Parathyroid adenoma (tissue), 2 donors: ENCODE data around the gene SPTLC2.

Source experiments
- H2AFZ ChIP-seq: fragments of 300-600 bp; sonication (generic); one replicate; pipeline ENCODE4 v1.7.0; 2017; ENCODE audit warnings: antibody characterized with exemption, mild to moderate bottlenecking
- H3K27ac ChIP-seq: fragments of 300-600 bp; sonication (generic); one replicate; pipeline ENCODE4 v1.7.0; 2017
- H3K27me3 ChIP-seq: fragments of 300-600 bp; sonication (generic); one replicate; pipeline ENCODE4 v1.7.0; 2017; ENCODE audit warnings: low read length; ENCODE audit not compliant: control insufficient read depth, insufficient read depth
- H3K36me3 ChIP-seq: fragments of 300-600 bp; sonication (generic); one replicate; pipeline ENCODE4 v1.7.0; 2017; ENCODE audit warnings: low read length; ENCODE audit not compliant: control insufficient read depth, insufficient read depth
- H3K4me1 ChIP-seq: fragments of 300-600 bp; sonication (generic); one replicate; pipeline ENCODE4 v1.7.0; 2017; ENCODE audit warnings: control low read depth
- H3K4me2 ChIP-seq: fragments of 300-600 bp; sonication (generic); one replicate; pipeline ENCODE4 v1.7.0; 2017; ENCODE audit warnings: low read length
- H3K4me3 ChIP-seq: fragments of 300-600 bp; sonication (generic); one replicate; pipeline ENCODE4 v1.7.0; 2017; ENCODE audit warnings: low read depth, low read length
- H3K79me2 ChIP-seq: fragments of 300-600 bp; sonication (generic); one replicate; pipeline ENCODE4 v1.7.0; 2017; ENCODE audit warnings: control low read depth
- H3K9ac ChIP-seq: fragments of 300-600 bp; sonication (generic); one replicate; pipeline ENCODE4 v1.7.0; 2017; ENCODE audit warnings: mild to moderate bottlenecking
- H3K9me3 ChIP-seq: fragments of 300-600 bp; sonication (generic); one replicate; pipeline ENCODE4 v1.7.0; 2017; ENCODE audit warnings: low read length; ENCODE audit not compliant: control insufficient read depth
- CTCF ChIP-seq: fragments of 300-600 bp; sonication (generic); IDR thresholded peaks from one replicate; pipeline ENCODE4 v1.7.0; 2017; ENCODE audit warnings: antibody characterized with exemption, mild to moderate bottlenecking
- donor health status: primary hyperparathyroidism.

SPTLC2 gene

GRCh38 chr14:77603031-77603430 lies 13.4 kb downstream of the SPTLC2 start:
- Histone ChIP-seq H3K4me2 (no peak overlapping the region), H3K27me3 (no peaks in the 10 kb centered on the region), H3K27ac (no peak overlapping the region), H3K4me3 (no peak overlapping the region), H3K36me3 (no peaks in the 10 kb centered on the region), H2AFZ (no peak overlapping the region), H3K9me3 (no peaks in the 10 kb centered on the region), H3K79me2 (peaks cover 23% of the 10 kb centered on the region), H3K9ac (no peak overlapping the region), H3K4me1 (peaks cover 5% of the 10 kb centered on the region)
- no peak for TF ChIP-seq CTCF

GRCh38 chr14:77601846-77602619 lies 14.4 kb downstream of the SPTLC2 start:
- H3K79me2 ChIP-seq = peaks cover 23% of the 10 kb centered on the region

GRCh38 chr14:77599889-77600288 lies 16.5 kb downstream of the SPTLC2 start:
- H2AFZ ChIP-seq = no peak overlapping the region
- H3K4me1 ChIP-seq = peaks cover 5% of the 10 kb centered on the region
- H3K9ac ChIP-seq = no peak overlapping the region
- no peaks in the 10 kb centered on the region for H3K27me3 ChIP-seq
- H3K36me3 ChIP-seq = no peaks in the 10 kb centered on the region
- no peak overlapping the region for H3K4me3 ChIP-seq
- H3K79me2 ChIP-seq = peaks cover 17% of the 10 kb centered on the region
- H3K9me3 ChIP-seq = no peaks in the 10 kb centered on the region
- no peak overlapping the region for H3K27ac ChIP-seq
- no peak overlapping the region for H3K4me2 ChIP-seq
- no peak for TF ChIP-seq CTCF

More at GRCh38 chr14:77601846-77602619, 14.4 kb downstream of the SPTLC2 start:
- H3K9ac ChIP-seq = no peak overlapping the region
- H3K36me3 ChIP-seq = no peaks in the 10 kb centered on the region
- H3K27ac ChIP-seq = no peak overlapping the region
- H3K9me3 ChIP-seq = no peaks in the 10 kb centered on the region
- no peak overlapping the region for H3K4me2 ChIP-seq
- H3K27me3 ChIP-seq = no peaks in the 10 kb centered on the region
- H2AFZ ChIP-seq = no peak overlapping the region
- peaks cover 5% of the 10 kb centered on the region for H3K4me1 ChIP-seq
- H3K4me3 ChIP-seq = no peak overlapping the region
- no peak for TF ChIP-seq CTCF

GRCh38 chr14:77598366-77599070 lies 17.9 kb downstream of the SPTLC2 start:
- H3K4me3 ChIP-seq = no peak overlapping the region
- no peaks in the 10 kb centered on the region for H3K36me3 ChIP-seq
- H3K9ac ChIP-seq = no peak overlapping the region
- H3K79me2 ChIP-seq = peaks cover 17% of the 10 kb centered on the region
- no peaks in the 10 kb centered on the region for H3K4me1 ChIP-seq
- H3K9me3 ChIP-seq = no peaks in the 10 kb centered on the region
- no peak overlapping the region for H3K4me2 ChIP-seq
- no peaks in the 10 kb centered on the region for H3K27me3 ChIP-seq
- H2AFZ ChIP-seq = no peak overlapping the region
- no peak overlapping the region for H3K27ac ChIP-seq
- no peak for TF ChIP-seq CTCF
